ENCODE data around the gene LYRM4.
"Not testable (repeated sequence)": the region's sequence is repeated elsewhere in the genome, so short reads cannot be mapped to it uniquely, and the experiment has no call there.

Gene LYRM4

GRCh38 chr6:5071216-5071615 is 189.5 kb downstream of the LYRM4 start:
- no peak for DNase-seq

- DNase-seq: no peak
Observed at GRCh38 chr6:5068153-5068751, 192.5 kb downstream of the LYRM4 start.

DNA sequence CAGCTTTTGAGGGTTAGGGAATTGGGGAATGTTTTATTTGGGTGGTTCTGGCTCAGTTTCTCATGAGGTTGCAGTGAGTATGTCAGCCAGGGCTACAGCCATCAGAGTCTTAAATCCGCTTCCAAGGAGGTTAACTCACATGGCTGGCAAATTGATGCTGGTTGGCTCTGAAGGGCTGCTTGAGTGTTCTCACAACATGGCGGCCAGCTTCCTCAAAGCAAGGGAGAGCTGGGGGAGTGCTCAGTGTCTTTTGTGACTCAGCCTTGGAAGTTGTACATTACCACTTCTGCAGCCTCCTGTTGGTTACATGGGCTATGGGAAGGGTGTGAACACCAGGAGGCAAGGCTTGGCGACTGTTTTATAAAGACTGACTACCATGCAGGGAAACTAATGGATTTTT is 193.4 kb downstream of the LYRM4 start:
- DNase-seq: no peak

DNA sequence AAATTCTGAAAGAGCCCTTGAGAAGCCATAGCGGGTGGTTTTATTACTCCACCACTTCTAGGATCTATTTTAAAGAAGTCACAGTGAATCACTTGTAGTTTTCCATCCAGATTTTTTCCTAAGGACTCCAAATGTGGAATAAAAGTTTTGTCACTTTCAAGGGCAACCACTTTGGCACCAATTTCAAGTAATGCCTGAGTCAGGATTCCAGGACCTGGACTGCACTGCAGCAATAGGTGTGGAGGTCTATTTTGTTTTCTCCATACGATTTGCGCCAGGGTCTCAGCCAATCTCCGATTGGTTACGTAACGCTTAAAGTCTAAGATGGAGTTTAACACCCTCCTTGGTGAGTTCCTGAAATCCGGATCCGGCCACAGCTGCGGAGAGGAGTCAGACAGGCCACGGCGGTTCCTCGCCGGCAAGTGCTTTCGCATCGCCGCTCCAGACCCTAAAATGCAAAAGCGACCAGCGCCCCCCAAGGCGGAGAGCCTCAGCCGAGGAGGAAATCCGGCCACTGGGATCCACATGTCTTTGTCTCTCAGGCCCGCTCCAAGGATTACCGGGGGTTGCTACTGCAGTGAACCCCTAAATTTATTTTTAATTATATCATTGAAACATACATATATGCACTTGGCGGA is 194.2 kb downstream of the LYRM4 start:
- DNase-seq: no peak

DNA sequence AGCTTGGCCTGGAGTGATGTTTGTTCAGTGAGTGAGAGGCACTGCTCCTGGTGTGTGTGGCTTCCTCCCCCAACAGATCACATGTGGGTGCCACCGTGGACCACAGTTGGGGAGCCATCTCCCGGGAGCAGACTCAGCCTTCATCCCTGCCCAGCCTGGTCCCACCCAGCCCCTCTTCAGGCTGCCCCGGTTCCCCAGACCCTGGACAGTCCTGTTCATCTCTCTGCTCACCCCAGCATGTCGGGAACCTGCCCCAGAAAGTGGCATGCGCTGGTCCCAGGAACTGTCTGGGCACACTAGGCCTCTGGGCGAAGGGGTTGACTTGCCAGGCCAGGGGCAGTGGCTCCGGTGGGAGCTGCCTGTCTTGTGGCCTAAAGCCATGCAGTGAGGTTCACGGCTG is 197.1 kb downstream of the LYRM4 start:
- DNase-seq: no peak

- DNase-seq: no peak
Observed at GRCh38 chr6:5061152-5061551, 199.6 kb downstream of the LYRM4 start.

DNA sequence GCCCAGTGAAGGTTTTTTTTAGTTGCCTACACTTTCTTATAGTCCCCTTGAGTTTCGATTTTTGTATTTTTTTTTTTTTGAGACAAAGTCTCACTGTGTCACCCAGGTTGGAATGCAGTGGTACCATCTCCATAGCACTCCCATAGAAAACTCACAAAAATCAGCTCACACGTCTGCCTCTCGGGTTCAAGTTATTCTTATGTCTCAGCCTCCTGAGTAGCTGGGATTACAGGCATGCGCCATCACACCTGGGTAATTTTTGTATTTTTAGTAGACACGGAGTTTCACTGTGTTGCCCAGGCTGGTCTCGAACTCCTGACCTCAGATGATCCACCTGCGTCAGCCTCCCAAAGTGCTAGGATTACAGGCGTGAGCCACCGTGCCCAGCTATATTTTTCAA is 200.3 kb downstream of the LYRM4 start:
- DNase-seq: not testable (repeated sequence)

GRCh38 chr6:5059036-5059896 is 201.5 kb downstream of the LYRM4 start:
- no peak for DNase-seq

Measured in activated naive CD4-positive, alpha-beta T cell (primary cell).